RWPE2 (cell line): Measurements from ENCODE around the gene DDX49.
"Not testable (repeated sequence)": the region's sequence is repeated elsewhere in the genome, so short reads cannot be mapped to it uniquely, and the experiment has no call there.

Source experiments
- ATAC-seq: fragments of 200-7000 bp; cut with Tn5 transposase; 3 replicates; pipeline ENCODE4 v1.9.1; 2021; ENCODE audit warnings: low read depth
- DNase-seq: peaks from one replicate; pipeline ENCODE4 v3.0.0-alpha.2; 2020; ENCODE audit warnings: low spot score
- H3K27ac ChIP-seq: fragments of 450-650 bp; 2 replicates; pipeline ENCODE4 v1.5.1; 2017; ENCODE audit warnings: mild to moderate bottlenecking; ENCODE audit not compliant: poor library complexity, severe bottlenecking
- H3K27me3 ChIP-seq: fragments of 250-450 bp; sonication (Bioruptor Pico); 2 replicates; pipeline ENCODE4 v1.5.1; 2021; ENCODE audit warnings: mild to moderate bottlenecking, moderate library complexity; ENCODE audit not compliant: insufficient read depth, poor library complexity, severe bottlenecking
- H3K36me3 ChIP-seq: fragments of 250-450 bp; sonication (Bioruptor Pico); 2 replicates; pipeline ENCODE4 v1.5.1; 2020; ENCODE audit warnings: low read depth, mild to moderate bottlenecking, moderate library complexity
- H3K4me1 ChIP-seq: fragments of 250-450 bp; sonication (Bioruptor Pico); 2 replicates; pipeline ENCODE4 v1.5.1; 2021; ENCODE audit warnings: mild to moderate bottlenecking, moderate library complexity; ENCODE audit not compliant: insufficient read depth, poor library complexity, severe bottlenecking
- H3K4me3 ChIP-seq: fragments of 250-450 bp; sonication (Bioruptor Pico); 2 replicates; pipeline ENCODE4 v1.5.1; 2021; ENCODE audit warnings: mild to moderate bottlenecking, moderate library complexity; ENCODE audit not compliant: severe bottlenecking
- H3K9me3 ChIP-seq: fragments of 250-450 bp; sonication (Bioruptor Pico); 2 replicates; pipeline ENCODE4 v1.5.1; 2021; ENCODE audit warnings: mild to moderate bottlenecking, moderate library complexity; ENCODE audit not compliant: severe bottlenecking
- CTCF ChIP-seq: fragments of 450-650 bp; IDR thresholded peaks from one replicate; pipeline ENCODE4 v1.5.1; 2017; ENCODE audit warnings: mild to moderate bottlenecking, moderate library complexity; ENCODE audit not compliant: poor library complexity, severe bottlenecking

DDX49 gene

GRCh38 chr19:18898607-18899408 is 20.7 kb upstream of the DDX49 start:
- Histone ChIP-seq H3K9me3 (no peaks in the 10 kb centered on the region), H3K27ac (no peak overlapping the region), H3K4me1 (no peaks in the 10 kb centered on the region), H3K36me3 (peaks cover 3% of the 10 kb centered on the region; the same call in 1 of the 2 replicates), H3K27me3 (peaks cover 18% of the 10 kb centered on the region), H3K4me3 (no peak overlapping the region)
- ATAC-seq = no peak
- TF ChIP-seq CTCF = no peak
- no peak for DNase-seq

- no peak overlapping the region for H3K4me3 ChIP-seq
- H3K36me3 ChIP-seq = peaks cover 3% of the 10 kb centered on the region; the same call in 1 of the 2 replicates
- H3K27ac ChIP-seq = no peak overlapping the region
- H3K4me1 ChIP-seq = no peaks in the 10 kb centered on the region
- H3K27me3 ChIP-seq = peaks cover 10% of the 10 kb centered on the region
- ATAC-seq (no peak), DNase-seq (no peak)
- H3K9me3 ChIP-seq = no peaks in the 10 kb centered on the region
- no peak for TF ChIP-seq CTCF
These were observed 19.6 kb upstream of the DDX49 start for GRCh38 chr19:18899624-18900560.

- Histone ChIP-seq H3K36me3 (peaks cover 3% of the 10 kb centered on the region; the same call in 1 of the 2 replicates), H3K4me3 (no peak overlapping the region), H3K27ac (no peak overlapping the region), H3K4me1 (no peaks in the 10 kb centered on the region), H3K9me3 (no peaks in the 10 kb centered on the region), H3K27me3 (peaks cover 4% of the 10 kb centered on the region)
- no peak for DNase-seq
- ATAC-seq = no peak
- TF ChIP-seq CTCF = no peak
These were observed 18.6 kb upstream of the DDX49 start for GRCh38 chr19:18900700-18901481.

- H3K9me3 ChIP-seq = no peaks in the 10 kb centered on the region
- DNase-seq = no peak
- peaks cover 3% of the 10 kb centered on the region for H3K27me3 ChIP-seq
- peaks cover 3% of the 10 kb centered on the region; the same call in 1 of the 2 replicates for H3K36me3 ChIP-seq
- no peaks in the 10 kb centered on the region for H3K4me1 ChIP-seq
- TF ChIP-seq CTCF = no peak
- ATAC-seq = no peak
- no peak overlapping the region for H3K4me3 ChIP-seq
- H3K27ac ChIP-seq = no peak overlapping the region
These were observed 18.0 kb upstream of the DDX49 start for GRCh38 chr19:18901491-18901890.

- not testable (repeated sequence) for H3K4me3 ChIP-seq, H3K27me3 ChIP-seq, H3K27ac ChIP-seq, DNase-seq, ATAC-seq, H3K9me3 ChIP-seq, H3K4me1 ChIP-seq, H3K36me3 ChIP-seq
These were observed 17.0 kb upstream of the DDX49 start for GRCh38 chr19:18902519-18902918.
